Measurements from ENCODE around the gene ASTN1. TPM values are rescaled to one million over a fixed set of nuclear protein-coding genes. Genes with fewer than 3 reads are reported as not detected.

Gene ASTN1
- total and polyA plus RNA-seq, 2 experiments from 2014 or later, result 9.3 to 34.2 TPM

DNA sequence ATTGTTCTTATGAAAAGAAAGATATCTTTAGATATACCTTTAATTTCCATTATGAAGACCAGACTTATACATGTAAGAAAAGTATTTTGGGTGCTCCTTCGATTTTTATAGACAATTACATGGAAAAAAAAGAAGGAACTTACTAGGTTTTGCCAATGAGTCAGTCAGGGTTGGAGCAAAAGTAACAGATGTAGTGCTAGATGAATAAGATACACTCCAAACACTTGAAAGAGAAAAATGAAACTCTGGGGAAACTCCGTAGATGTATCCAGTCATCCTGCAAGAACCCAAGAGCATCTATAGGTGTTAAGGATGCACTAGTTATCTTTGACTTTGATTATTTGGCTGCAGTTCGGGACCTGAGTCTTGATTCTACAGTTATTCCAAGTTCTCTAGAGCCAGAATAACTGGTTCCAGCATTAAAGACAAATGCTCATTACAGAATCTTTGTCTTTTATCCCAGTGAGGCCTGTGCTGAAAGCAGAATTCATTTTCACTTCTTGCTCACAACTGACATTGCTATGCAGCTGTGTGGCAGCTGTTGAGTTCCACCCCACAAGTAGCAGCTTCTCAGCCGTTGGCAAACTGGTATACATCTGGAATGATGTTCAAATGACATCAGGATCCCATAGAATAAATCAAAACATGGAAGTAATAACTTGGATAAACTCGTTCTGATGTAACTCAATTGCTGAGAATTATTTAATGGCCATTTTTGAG lies 326.1 kb downstream of the ASTN1 start:
- Histone ChIP-seq H3K27ac (no peak overlapping the region), H3K27me3 (no peaks in the 10 kb centered on the region), H3K4me3 (no peak overlapping the region), H3K36me3 (no peaks in the 10 kb centered on the region), H3K4me1 (ENCODE audit: low read depth) (peaks cover 1% of the 10 kb centered on the region), H3K9me3 (ENCODE audit: low read depth) (no peaks in the 10 kb centered on the region)
- TF ChIP-seq, protein P1, sequence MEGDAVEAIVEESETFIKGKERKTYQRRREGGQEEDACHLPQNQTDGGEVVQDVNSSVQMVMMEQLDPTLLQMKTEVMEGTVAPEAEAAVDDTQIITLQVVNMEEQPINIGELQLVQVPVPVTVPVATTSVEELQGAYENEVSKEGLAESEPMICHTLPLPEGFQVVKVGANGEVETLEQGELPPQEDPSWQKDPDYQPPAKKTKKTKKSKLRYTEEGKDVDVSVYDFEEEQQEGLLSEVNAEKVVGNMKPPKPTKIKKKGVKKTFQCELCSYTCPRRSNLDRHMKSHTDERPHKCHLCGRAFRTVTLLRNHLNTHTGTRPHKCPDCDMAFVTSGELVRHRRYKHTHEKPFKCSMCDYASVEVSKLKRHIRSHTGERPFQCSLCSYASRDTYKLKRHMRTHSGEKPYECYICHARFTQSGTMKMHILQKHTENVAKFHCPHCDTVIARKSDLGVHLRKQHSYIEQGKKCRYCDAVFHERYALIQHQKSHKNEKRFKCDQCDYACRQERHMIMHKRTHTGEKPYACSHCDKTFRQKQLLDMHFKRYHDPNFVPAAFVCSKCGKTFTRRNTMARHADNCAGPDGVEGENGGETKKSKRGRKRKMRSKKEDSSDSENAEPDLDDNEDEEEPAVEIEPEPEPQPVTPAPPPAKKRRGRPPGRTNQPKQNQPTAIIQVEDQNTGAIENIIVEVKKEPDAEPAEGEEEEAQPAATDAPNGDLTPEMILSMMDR (IDR thresholded peaks at IDR 0.05; ENCODE audit: low read depth, low read length), result no peak
- no peak for DNase-seq (ENCODE audit: low read depth in 1 of 2, low spot score in 1 of 2)

DNA sequence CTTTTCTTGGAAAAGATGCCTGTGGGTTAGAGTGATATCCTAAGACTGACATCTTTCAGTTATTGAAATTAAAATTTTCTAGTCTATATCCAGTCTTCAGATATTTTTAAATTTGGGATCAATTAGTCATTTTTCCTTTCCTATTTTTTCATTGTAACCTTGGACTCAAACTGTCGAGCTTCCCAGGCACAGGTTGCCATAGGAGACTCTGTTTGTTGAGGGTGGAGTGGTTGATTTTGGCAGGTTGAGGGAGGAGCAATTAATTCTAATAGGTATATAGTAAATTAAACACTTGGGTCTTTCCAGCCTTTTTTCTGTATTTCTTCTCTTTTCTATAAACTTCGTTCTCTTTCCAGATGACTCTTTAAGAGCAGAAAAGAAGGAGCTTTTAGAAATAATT lies 326.8 kb downstream of the ASTN1 start:
- Histone ChIP-seq H3K36me3 (no peaks in the 10 kb centered on the region), H3K27me3 (no peaks in the 10 kb centered on the region), H3K9me3 (ENCODE audit: low read depth) (no peaks in the 10 kb centered on the region), H3K4me3 (no peak overlapping the region), H3K4me1 (ENCODE audit: low read depth) (no peaks in the 10 kb centered on the region), H3K27ac (no peak overlapping the region)
- TF ChIP-seq, protein P1 (IDR thresholded peaks at IDR 0.05; ENCODE audit: low read depth, low read length), result no peak
- DNase-seq (ENCODE audit: low read depth in 1 of 2, low spot score in 1 of 2), result no peak

DNA sequence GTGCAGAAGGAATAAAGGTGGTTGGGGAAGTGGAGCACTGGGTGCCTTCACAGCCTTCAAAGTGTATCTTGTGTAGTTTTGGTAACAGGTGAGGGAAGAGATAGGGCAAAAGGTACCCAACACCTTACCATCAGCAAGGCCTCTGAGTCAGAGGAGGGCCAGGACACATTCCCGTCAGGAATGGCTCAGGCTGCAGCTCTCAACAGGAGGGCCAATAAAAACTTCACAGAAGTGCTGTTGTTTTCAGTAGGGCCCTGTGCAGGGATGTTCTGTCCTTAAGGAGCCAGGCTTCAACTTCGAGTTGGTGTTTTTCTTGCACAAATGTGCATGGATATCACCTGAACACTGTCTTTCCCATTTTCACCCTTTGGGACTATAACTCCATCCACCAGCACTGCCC lies 333.4 kb downstream of the ASTN1 start:
- Histone ChIP-seq H3K4me3 (no peak overlapping the region), H3K9me3 (ENCODE audit: low read depth) (no peaks in the 10 kb centered on the region), H3K36me3 (no peaks in the 10 kb centered on the region), H3K27me3 (no peaks in the 10 kb centered on the region), H3K4me1 (ENCODE audit: low read depth) (no peaks in the 10 kb centered on the region), H3K27ac (no peak overlapping the region)
- TF ChIP-seq, protein P1 (IDR thresholded peaks at IDR 0.05; ENCODE audit: low read depth, low read length), result no peak
- no peak for DNase-seq (ENCODE audit: low read depth in 1 of 2, low spot score in 1 of 2)

DNA sequence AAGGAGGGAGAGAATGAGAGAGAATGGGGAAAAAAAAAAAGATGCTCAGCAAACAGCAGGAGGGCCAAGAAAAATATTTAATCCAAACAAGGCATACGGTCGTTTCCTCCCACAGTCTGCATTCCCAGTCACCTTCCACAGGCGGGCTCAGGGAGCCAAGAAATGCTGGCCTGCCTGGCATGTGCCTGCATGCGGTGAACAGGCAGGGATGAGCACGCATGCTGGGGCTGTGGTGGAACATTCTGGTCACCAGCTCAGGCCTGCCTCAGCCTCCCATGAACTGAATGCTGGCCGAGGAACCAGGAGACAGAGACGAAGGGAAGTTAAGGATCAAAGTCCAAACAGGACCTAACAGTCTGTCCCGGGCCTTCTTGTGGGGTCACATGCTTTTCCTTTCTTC lies 335.3 kb downstream of the ASTN1 start:
- H3K27ac ChIP-seq, result no peak overlapping the region
- no peaks in the 10 kb centered on the region for H3K36me3 ChIP-seq
- TF ChIP-seq, protein P1 (IDR thresholded peaks at IDR 0.05; ENCODE audit: low read depth, low read length), result no peak
- H3K4me3 ChIP-seq, result no peak overlapping the region
- H3K9me3 ChIP-seq (ENCODE audit: low read depth), result no peaks in the 10 kb centered on the region
- DNase-seq (ENCODE audit: low read depth in 1 of 2, low spot score in 1 of 2), result no peak
- no peaks in the 10 kb centered on the region for H3K4me1 ChIP-seq (ENCODE audit: low read depth)
- no peaks in the 10 kb centered on the region for H3K27me3 ChIP-seq

DNA sequence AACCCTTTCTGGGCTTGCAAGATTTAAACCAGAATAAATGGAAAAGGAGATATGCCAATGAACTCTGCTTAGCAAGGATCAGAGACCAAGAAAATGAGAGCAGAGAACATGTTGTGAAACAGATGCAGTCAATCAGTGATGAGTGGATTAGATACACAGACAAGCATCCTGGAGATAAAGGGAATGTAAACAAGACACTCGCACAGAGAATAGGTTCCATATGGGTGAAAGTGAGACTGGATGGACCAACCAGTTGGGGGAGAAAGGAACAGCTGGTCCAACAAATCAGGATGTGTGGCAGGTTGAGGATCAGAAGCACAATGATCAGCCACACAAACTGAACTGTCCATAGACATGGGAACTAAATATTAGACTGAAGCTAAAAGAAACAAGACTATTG lies 338.2 kb downstream of the ASTN1 start:
- no peak overlapping the region for H3K4me3 ChIP-seq
- no peak overlapping the region for H3K27ac ChIP-seq
- no peaks in the 10 kb centered on the region for H3K27me3 ChIP-seq
- TF ChIP-seq, protein P1 (IDR thresholded peaks at IDR 0.05; ENCODE audit: low read depth, low read length), result no peak
- DNase-seq (ENCODE audit: low read depth in 1 of 2, low spot score in 1 of 2), result no peak
- no peaks in the 10 kb centered on the region for H3K36me3 ChIP-seq
- H3K9me3 ChIP-seq (ENCODE audit: low read depth), result no peaks in the 10 kb centered on the region
- no peaks in the 10 kb centered on the region for H3K4me1 ChIP-seq (ENCODE audit: low read depth)

Data from cardiac muscle cell (in vitro differentiated cells and primary cell).